D721Med (cell line): ENCODE measurements around the gene CRACR2B.

Experiments
- DNase-seq: peaks from one replicate; pipeline ENCODE4 v3.0.0; 2011; ENCODE audit warnings: low spot score; ENCODE audit not compliant: insufficient read length
- FAIRE-seq: peaks from 2 replicates; lab custom pipeline; 2011; peaks lifted over from hg19 to GRCh38; lab: Jason Lieb, UNC
- TF ChIP-seq, protein P1 (sequence below): IDR thresholded peaks from 2 replicates; pipeline ENCODE4 v1.5.1; 2012; ENCODE audit warnings: mild to moderate bottlenecking, control low read depth; ENCODE audit not compliant: insufficient read depth; ENCODE audit errors: missing control alignments

CRACR2B gene

DNA sequence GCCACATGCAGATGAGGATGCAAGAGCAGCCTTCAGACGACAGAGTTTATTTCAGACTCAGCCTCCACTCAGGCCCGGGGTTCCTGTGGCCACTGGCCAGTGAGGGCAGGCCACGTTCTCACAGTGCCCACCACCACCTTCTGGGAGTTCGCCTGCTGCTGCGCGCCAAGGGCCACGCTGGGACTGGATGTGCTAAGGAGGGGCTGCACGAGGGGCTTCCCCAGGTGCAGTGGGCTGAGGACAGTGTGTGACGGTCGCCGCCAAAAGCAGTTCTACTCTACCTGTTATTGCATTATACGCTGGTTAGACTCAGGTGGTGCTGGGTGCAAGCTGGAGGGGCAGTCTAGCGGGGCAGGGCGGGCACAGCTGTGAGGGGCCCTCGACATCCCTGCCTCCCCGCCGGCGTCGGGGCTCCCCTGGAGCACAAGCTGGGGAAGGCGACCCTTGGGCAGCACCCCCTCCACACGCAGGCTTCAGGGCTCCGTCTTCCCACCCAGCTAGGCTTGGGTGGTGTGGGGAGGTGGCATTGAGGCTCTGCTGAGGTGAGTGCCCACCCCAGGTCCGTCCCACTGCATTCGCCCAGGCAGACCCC lies 40.5 kb upstream of the CRACR2B start:
- FAIRE-seq (no peak), DNase-seq (no peak)
- TF ChIP-seq, protein P1, sequence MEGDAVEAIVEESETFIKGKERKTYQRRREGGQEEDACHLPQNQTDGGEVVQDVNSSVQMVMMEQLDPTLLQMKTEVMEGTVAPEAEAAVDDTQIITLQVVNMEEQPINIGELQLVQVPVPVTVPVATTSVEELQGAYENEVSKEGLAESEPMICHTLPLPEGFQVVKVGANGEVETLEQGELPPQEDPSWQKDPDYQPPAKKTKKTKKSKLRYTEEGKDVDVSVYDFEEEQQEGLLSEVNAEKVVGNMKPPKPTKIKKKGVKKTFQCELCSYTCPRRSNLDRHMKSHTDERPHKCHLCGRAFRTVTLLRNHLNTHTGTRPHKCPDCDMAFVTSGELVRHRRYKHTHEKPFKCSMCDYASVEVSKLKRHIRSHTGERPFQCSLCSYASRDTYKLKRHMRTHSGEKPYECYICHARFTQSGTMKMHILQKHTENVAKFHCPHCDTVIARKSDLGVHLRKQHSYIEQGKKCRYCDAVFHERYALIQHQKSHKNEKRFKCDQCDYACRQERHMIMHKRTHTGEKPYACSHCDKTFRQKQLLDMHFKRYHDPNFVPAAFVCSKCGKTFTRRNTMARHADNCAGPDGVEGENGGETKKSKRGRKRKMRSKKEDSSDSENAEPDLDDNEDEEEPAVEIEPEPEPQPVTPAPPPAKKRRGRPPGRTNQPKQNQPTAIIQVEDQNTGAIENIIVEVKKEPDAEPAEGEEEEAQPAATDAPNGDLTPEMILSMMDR = no peak

DNA sequence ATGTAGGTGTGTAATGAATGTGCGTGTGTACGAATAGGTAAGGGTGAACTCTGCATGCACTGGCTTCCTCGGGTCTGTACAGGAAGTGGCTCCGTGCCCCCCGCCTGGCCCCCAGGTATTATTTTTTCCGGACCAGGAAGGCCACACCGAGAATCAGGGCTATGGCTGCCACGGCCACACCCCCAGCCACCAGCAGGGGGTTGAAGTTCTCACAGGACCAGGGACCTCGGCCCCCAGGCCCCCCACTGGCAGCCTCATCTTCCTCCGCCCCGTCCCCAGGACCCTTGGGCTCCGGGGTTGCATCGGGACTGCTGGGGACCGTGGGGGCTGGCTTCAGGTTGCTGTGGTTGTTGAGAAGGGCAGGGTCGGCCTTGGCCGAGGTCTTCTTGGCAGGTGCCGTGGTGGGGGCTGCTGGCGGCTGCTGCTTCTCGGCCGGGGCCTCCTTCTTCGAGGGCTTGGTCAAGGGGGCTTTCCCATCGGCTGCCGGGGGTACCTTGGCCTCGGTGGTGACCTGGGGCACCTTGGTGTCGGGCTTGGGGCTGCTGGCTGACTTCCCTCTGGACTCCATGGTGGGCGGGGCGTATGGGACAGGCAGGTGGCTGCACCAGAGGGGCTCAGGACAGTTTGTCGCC lies 39.6 kb upstream of the CRACR2B start:
- TF ChIP-seq, protein P1 = no peak
- FAIRE-seq (no peak), DNase-seq (no peak)

DNA sequence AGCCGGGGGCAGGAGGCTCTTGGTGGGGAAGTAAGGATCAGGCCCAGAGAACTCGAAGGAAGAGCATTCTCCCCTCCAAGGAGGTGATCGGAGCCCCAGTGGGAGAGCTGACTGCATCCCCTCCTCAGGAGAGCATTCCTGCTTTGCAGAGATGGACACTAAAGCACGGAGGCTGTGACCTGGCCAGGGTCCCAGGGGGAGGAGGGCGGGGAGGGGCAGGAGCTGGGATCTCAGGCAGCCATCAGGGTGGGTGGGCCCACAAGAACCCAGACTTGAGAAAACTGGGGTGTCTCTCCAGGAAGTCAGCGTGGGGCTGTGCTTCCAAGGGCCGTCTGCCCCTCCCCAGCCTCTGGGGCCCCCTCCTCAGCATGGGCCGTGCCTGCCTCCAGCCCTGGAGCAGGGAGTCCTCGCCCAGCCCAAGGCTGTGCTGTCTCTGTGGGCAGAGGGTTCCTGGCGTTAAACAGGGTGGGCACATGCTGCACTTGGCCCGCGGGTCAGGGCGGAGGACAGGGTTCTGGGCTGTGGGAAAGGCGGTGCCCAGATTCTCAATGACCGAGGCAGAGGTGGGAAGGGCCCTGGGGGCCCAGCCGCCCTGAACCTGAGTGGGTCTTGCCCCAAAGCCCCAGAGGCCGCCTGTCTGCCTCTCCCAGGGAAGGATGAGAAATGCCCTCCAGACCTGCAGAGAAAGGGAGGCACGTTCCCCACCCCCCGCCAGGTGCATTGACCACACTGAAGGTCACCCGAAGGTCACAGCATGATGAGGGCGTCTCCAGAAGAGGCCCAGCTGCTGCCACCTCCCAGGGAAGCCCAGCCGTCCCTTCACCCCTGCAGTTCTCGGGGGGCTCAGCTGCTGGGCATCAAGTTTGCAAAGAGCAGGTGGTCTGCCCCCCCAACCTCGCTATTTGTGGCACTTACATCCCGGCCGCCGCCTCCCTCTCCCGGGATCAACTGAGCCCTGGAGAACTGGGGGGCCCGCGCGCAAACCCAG lies 38.5 kb upstream of the CRACR2B start:
- TF ChIP-seq, protein P1 = no peak
- no peak for FAIRE-seq
- no peak for DNase-seq

DNA sequence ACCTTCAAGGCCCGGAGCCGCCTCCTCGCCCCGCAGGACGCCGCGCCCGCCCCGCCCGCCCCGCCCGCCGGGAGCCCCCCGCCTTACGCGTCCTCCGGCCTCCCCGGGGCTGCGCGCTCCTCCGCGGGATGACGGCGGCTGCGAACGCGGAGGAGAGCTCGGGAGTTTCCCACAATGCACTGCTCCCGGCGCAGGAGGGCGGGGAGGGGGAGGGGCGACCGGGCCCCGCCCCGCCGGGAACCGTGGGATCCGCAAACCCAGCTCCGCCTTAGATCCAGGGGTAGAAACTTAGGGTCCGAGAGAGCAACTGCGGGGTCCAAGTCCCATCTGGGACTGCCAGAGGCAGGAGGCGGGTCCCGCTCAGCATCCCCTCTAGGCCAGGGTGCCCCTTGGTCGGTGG lies 37.8 kb upstream of the CRACR2B start, which contains the start of gene CEND1:
Gene CEND1 (minus strand): TSS at position 148 of the 400 bp plus-strand sequence. CDS start 1,514 bp downstream, outside the sequence.
- TF ChIP-seq, protein P1 = no peak
- FAIRE-seq = no peak

DNA sequence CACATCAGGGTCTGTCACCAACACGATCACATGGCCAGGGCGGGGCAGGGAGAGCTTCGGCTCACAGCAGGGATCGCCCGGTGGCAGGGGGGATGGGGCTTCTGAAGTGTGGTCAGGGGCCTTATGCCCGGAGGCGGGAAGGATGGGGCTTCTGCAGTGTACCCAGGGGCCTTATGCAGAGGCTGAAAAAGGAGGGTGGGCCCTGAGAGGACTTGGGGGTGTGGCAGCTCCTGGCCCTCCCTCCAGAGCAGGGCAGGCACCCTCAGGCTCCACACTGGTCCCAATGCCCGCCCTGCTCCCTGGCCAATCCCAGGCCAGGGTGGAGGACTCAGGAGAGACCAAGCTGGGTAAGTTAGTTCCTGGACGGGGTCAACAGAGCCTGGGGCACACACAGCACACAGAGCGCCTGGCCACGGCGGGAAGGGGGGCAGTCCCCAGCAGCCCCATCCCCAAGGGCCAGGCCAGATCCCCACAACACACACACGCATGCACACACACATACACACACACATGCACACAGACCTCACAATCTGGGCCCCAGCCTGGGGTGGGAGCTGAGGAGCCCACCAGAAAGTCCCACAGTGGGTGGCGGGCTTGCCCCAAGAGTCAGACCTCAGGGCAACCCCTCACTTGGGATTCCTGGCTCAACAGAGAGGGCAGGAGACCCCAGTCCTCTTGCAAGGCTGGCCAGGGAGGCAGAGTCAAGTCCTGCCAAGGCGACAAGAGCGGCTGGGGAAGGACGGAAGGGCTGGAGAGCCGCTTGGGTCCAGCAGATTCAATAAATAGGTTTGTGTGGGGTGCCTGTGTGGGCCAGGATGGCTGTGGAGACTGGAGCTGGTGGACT lies 36.8 kb upstream of the CRACR2B start:
- no peak for DNase-seq
- TF ChIP-seq, protein P1 = no peak
- no peak for FAIRE-seq

More for the DNA sequence above, 37.8 kb upstream of the CRACR2B start, which contains the start of gene CEND1:
- peak; percentile 48 for DNase-seq
